ENCODE measurements around the gene SLC66A1.

The SLC66A1 gene

DNA sequence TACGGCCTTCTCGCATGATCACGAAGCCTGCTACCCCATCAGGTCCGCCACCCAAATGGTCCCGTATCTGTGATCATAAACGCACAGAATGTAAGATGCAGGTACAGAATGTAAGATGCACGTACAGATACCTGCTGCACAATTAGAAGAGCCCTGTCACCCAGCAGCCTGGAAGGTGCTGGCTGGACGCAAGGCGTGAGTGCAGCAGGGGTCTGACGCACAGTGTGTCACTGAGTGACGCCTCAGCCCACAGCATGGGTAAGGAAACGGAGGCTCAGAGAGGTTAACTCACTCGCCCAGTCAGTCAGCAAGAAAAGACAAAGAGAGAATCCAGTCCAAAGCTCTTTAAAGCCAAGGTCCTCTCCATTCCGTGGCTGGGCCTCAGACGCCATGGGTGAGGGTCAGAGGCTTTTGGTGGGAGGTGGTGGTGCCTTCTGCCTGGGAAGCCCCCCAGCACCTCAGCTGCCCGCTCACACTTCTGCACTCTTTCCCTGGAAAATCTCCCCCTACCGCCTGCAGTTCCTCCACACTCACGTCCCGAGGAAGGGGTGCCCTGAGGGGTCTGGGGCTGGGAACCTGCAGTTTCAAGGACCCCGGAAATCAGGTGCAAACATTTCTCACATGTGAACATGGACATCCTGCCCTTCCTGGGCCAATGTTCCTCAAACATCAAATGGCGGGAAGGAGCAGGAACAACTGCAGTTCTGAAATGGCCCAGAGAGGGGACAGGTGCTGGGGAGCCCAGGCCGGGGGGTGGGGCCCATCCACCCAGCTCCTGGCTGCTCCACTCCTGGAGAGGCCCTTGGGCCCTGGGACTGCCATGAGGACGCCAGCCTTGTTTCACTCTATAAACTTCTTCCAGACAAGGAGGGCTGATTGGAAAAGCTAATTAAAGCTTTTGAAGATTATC, 59.4 kb downstream of the SLC66A1 start:
- TF ChIP-seq, protein P1, sequence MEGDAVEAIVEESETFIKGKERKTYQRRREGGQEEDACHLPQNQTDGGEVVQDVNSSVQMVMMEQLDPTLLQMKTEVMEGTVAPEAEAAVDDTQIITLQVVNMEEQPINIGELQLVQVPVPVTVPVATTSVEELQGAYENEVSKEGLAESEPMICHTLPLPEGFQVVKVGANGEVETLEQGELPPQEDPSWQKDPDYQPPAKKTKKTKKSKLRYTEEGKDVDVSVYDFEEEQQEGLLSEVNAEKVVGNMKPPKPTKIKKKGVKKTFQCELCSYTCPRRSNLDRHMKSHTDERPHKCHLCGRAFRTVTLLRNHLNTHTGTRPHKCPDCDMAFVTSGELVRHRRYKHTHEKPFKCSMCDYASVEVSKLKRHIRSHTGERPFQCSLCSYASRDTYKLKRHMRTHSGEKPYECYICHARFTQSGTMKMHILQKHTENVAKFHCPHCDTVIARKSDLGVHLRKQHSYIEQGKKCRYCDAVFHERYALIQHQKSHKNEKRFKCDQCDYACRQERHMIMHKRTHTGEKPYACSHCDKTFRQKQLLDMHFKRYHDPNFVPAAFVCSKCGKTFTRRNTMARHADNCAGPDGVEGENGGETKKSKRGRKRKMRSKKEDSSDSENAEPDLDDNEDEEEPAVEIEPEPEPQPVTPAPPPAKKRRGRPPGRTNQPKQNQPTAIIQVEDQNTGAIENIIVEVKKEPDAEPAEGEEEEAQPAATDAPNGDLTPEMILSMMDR (conservative IDR thresholded peaks at IDR 0.05; ENCODE audit: low read depth, low read length): no peak
- no peak for DNase-seq (ENCODE audit: low read depth)
- H3K4me3 ChIP-seq (ENCODE audit: low read depth, low read length): no peak overlapping the region

DNA sequence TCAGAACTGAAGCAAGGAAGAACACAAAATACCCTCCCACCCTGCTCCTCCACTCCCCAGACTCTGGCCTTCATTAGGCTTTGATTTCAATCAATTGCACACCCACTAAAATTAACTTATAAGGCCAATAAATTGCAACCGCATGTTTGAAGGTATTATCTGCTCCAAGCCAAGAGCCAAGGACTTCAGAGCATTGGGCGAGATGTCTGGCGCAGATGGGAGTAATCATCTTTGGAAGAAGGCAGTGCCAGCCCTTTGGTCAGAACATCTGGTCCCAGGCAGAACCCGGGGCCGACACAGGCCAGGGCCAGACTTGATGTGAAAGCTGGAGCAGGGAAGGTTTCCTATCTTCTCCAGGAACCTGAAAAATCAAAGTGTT, 60.0 kb downstream of the SLC66A1 start:
- H3K4me3 ChIP-seq (ENCODE audit: low read depth, low read length): no peak overlapping the region
- TF ChIP-seq, protein P1 (conservative IDR thresholded peaks at IDR 0.05; ENCODE audit: low read depth, low read length): no peak
- DNase-seq (ENCODE audit: low read depth): no peak

DNA sequence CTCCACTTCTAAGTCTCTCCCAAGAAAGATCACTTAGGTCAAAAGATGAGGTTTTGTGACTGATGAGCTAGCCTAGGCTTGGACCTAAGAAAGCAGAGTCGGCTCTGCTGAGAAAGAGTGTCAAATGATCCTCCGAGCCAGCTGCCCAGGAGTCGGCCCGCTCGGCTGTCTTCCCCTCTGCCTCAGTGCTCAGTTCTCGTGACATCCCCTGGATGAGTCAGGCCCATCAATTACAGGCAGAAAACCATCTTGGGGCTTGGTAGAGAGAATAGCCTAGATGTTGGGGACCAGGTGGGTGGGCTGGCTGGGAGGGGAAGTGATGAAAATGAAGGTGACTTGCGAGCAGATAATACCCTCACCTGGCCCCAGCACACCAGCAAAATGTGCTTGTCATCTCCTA, 60.5 kb downstream of the SLC66A1 start:
- TF ChIP-seq, protein P1 (conservative IDR thresholded peaks at IDR 0.05; ENCODE audit: low read depth, low read length): no peak
- no peak overlapping the region for H3K4me3 ChIP-seq (ENCODE audit: low read depth, low read length)
- no peak for DNase-seq (ENCODE audit: low read depth)

DNA sequence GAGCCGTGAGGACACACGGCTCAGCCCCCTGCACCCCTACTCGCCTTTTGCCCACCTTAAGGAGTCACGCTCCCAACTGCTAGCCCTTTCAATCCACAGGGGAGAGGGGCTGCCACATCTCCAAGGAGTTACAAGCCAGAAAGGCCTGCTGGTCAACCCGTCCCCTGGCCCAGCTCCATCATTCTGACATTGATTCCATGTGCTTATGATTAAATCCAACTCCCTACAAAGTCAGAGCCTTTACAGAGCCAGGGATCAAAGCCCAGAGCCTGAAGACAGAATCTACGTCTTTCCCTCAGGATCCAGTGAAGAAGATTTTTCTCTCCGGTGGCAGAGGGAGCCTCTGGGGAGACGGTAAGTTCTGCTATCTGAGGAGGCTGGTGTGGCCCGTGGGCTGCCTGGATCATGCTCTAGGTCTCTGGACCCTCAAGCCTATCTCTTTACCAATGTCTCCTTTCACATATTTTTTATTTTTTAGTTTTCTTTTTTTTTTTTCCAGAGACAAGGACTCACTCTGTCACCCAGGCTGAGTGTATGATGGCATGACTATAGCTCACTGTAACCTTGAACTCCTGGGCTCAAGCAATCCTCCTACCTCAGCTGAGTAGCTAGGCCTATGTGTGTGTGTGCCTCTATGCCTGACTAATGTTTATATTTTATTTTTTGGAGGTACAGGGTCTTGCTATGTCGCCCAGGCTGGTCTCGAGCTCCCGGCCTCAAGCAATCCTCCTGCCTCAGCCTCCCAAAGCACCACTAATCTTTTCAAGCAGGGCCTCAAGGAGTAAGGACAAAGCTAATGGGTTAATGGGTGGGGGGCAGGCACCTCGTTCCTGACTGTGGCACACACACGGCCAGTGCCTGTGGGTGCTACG, 61.3 kb downstream of the SLC66A1 start:
- H3K4me3 ChIP-seq (ENCODE audit: low read depth, low read length): no peak overlapping the region
- TF ChIP-seq, protein P1 (conservative IDR thresholded peaks at IDR 0.05; ENCODE audit: low read depth, low read length): no peak
- no peak for DNase-seq (ENCODE audit: low read depth)

DNA sequence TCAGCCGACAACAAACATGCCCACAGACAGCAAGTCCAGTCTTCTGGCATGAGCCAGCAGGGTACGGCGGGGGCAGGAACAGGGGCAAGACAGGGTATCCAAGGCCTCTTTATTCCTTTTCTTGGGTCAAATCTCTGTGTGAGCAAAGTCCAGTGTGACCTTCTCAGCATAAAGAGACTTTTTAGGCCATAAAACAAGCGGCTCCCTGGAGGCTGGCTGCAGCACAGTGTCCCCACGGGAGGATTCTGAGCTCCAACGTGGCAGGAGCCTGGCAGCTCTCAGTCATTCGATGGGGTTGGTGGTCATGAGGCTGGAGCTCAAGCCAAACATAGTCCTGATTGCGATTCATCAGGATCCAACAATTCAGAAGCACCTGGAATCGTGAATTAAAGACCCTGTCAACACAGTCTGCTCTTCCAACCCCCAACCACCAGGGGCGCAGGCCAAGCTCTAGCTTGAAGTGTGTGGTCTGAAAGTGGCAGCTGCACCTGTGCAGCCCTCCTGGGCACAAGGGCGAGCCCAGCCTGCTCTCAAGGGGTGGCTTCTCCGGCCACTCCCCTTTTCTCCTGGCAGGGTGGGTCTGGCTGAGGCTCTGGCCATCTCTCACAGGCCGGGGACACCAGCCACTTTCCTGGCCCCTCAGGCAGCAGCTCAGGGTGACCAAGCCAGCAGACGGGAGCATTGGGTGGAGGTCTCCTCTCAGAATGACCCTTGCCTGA, 62.1 kb downstream of the SLC66A1 start:
- TF ChIP-seq, protein P1 (conservative IDR thresholded peaks at IDR 0.05; ENCODE audit: low read depth, low read length): peak; percentile 57
- no peak overlapping the region for H3K4me3 ChIP-seq (ENCODE audit: low read depth, low read length)
- DNase-seq (ENCODE audit: low read depth): no peak

DNA sequence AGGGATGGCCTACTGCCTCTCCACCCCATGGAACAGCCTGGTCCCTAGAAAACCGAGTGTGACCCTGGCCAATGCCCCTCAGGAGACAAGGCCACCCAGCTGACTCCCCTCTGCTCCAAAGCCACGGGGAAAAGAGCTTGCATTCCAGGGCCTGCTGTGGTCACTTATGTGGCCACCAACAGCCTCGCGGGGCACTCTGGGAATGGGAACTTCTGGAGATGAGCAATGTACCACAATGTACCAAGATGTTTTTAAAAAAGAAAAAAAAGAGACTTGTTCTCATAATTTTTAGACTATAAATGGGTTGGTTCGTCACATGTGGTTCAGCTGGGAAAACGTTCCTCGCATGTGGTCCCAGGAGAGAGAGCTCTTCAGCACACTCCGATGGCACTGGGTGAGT, 62.8 kb downstream of the SLC66A1 start:
- DNase-seq (ENCODE audit: low read depth): no peak
- no peak overlapping the region for H3K4me3 ChIP-seq (ENCODE audit: low read depth, low read length)
- TF ChIP-seq, protein P1 (conservative IDR thresholded peaks at IDR 0.05; ENCODE audit: low read depth, low read length): no peak

Data from choroid plexus epithelial cell (primary cell).